Testis (tissue), 3 donors: ENCODE measurements around the gene VILL. TPM values are rescaled to one million over a fixed set of nuclear protein-coding genes. Genes with fewer than 3 reads are reported as not detected.

ENCODE experiments used
- DNase-seq: peaks from one replicate; pipeline ENCODE4 v3.0.0-alpha.2; 2019
- H3K27ac ChIP-seq, 2 donors: fragments of 200-600 bp; sonication (generic); one replicate each; pipeline ENCODE4 v1.5.1; 2019
- H3K27me3 ChIP-seq: fragments of 200-600 bp; sonication (generic); one replicate; pipeline ENCODE4 v1.5.1; 2019
- H3K36me3 ChIP-seq: fragments of 200-600 bp; sonication (generic); one replicate; pipeline ENCODE4 v1.5.1; 2017; ENCODE audit warnings: low read depth; ENCODE audit errors: missing control alignments
- H3K4me1 ChIP-seq: fragments of 200-600 bp; sonication (generic); one replicate; pipeline ENCODE4 v1.5.1; 2019
- H3K4me3 ChIP-seq, 2 donors: fragments of 200-600 bp; sonication (generic); one replicate each; pipeline ENCODE4 v1.5.1; 2017 to 2019
- H3K9me3 ChIP-seq: fragments of 200-600 bp; sonication (generic); one replicate; pipeline ENCODE4 v1.5.1; 2017
- POLR2A ChIP-seq: fragments of 450-650 bp; IDR thresholded peaks from one replicate; pipeline ENCODE4 v1.6.1; 2017; ENCODE audit warnings: antibody characterized with exemption, mild to moderate bottlenecking, moderate library complexity
- WGBS, 2 donors: methylation state at CpG; one replicate each; pipeline ENCODE4 v1.1.5; 2018; 5-methylcytosine and 5-hydroxymethylcytosine counted together
- intact Hi-C: fragments of 100-400 bp; cut with DNase I; formaldehyde crosslinking; loops from one replicate; pipeline ENCODE4 v1.15.1; 2023; ENCODE audit warnings: low total_unique reads
- polyA plus RNA-seq: library from polyadenylated mRNA; stranded (reverse); fragments of 350-450 nt; fragmentation: Illumina TruSeq; extraction: RNeasy Lipid Tissue Mini Kit (QIAGEN cat#74804); gene quantifications from one replicate; pipeline ENCODE4 v1.2.3, GENCODE V29; 2014; ENCODE audit warnings: low read depth, low replicate concordance; ENCODE audit not compliant: insufficient read depth
- total RNA-seq, 2 donors: library from RNA; depleted of rRNA; stranded (reverse); fragments of >200 nt; gene quantifications; one replicate each; pipeline ENCODE4 v1.2.3, GENCODE V29; 2016
- TF ChIP-seq, protein P1 (sequence below), 3 experiments: fragments of 450-650 bp in 2 of 3; fragments of 200-600 bp in 1 of 3; sonication (generic) in 1 of 3; IDR thresholded peaks; one replicate each; pipeline ENCODE4 v1.5.1; 2016 to 2019; ENCODE audit warnings: antibody characterized with exemption in 3 of 3, mild to moderate bottlenecking in 2 of 3, moderate library complexity in 1 of 3

VILL gene
- total and polyA plus RNA-seq, 3 donors from 2014 or later = 9.5 to 17.4 (median 16.3) TPM

DNA sequence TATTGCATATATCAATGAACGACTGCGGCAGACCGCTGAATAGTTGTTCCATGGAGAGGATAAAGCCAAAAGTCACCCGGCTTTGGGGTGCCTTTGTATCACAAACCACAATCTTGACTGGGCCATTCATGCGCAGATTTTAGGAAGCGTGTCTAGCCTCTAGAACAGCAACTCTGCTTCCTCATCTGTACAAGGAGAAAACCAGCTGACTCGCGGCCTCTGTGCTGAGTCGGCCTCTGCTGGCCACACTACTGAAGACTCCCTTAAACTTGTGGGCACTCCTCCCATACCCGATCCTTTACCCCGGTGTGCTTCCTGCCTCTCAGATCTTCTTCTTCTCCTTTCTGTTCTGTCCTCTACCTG is 49.3 kb downstream of the VILL start:
- Histone ChIP-seq H3K4me1 (peaks cover 12% of the 10 kb centered on the region), H3K27me3 (no peaks in the 10 kb centered on the region), H3K4me3 (peak overlapping the region; percentile 55 to 63), H3K36me3 (no peaks in the 10 kb centered on the region), H3K9me3 (no peaks in the 10 kb centered on the region), H3K27ac (peak overlapping the region; percentile 57 to 74)
- 17% methylated on average over 11 of the region's 11 CpGs for WGBS, 2 donors
- DNase-seq = peak; percentile 87
- no peak for TF ChIP-seq POLR2A
- TF ChIP-seq, protein P1, sequence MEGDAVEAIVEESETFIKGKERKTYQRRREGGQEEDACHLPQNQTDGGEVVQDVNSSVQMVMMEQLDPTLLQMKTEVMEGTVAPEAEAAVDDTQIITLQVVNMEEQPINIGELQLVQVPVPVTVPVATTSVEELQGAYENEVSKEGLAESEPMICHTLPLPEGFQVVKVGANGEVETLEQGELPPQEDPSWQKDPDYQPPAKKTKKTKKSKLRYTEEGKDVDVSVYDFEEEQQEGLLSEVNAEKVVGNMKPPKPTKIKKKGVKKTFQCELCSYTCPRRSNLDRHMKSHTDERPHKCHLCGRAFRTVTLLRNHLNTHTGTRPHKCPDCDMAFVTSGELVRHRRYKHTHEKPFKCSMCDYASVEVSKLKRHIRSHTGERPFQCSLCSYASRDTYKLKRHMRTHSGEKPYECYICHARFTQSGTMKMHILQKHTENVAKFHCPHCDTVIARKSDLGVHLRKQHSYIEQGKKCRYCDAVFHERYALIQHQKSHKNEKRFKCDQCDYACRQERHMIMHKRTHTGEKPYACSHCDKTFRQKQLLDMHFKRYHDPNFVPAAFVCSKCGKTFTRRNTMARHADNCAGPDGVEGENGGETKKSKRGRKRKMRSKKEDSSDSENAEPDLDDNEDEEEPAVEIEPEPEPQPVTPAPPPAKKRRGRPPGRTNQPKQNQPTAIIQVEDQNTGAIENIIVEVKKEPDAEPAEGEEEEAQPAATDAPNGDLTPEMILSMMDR (IDR thresholded peaks at IDR 0.05) = peak in 2 of 3 experiments; percentile 23 to 26
- intact Hi-C loops = no loop called here

DNA sequence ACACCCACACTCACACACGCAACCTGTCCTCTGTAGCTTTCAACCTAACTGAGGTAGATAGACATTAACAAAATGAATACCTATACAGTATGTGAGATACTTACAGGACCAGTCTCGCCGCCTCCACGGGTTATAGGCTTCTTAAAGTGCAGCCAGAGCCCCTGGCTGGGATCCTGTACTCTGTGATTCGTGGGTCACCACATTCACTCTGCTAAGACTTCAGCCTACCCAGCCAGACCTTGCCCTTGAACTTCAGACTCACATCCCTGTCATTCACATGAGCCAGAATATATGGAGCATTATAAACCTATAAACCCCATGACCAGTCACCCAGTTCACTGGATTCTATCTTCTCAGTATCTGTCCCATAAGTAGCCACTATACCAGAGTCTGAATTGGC is 49.8 kb downstream of the VILL start:
- H3K9me3 ChIP-seq = no peaks in the 10 kb centered on the region
- intact Hi-C loops = no loop called here
- H3K27ac ChIP-seq = peak overlapping the region; percentile 57 to 74
- DNase-seq = no peak
- H3K36me3 ChIP-seq = no peaks in the 10 kb centered on the region
- H3K4me1 ChIP-seq = peaks cover 12% of the 10 kb centered on the region
- WGBS, 2 donors = 47 to 66% methylated on average over 5 of the region's 5 CpGs
- no peaks in the 10 kb centered on the region for H3K27me3 ChIP-seq
- TF ChIP-seq, protein P1 (IDR thresholded peaks at IDR 0.05) = no peak
- no peak for TF ChIP-seq POLR2A
- peak overlapping the region in 1 of 2 donors; percentile 55 for H3K4me3 ChIP-seq

DNA sequence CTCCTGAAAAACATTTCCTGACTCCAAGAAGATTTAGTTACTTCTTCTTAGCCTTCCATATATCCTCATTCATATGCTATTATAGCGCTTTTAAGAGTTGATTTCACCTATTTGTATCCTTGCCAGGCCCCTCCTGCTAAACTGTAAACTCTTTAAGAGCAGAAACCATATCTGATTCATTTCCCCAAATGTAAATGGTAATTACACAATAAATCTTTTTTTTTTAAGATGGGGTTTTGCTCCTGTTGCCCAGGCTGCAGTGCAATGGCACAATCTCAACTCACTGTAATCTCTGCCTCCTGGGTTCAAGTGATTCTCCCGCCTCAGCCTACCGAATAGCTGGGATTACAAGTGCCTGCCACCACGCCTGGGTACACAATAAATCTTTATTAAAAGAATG is 52.9 kb downstream of the VILL start:
- H3K4me1 ChIP-seq = peaks cover 21% of the 10 kb centered on the region
- 77 to 87% methylated on average over 4 of the region's 4 CpGs for whole genome bisulfite sequencing, 2 donors
- TF ChIP-seq, protein P1 (IDR thresholded peaks at IDR 0.05) = no peak
- no peak for TF ChIP-seq POLR2A
- H3K4me3 ChIP-seq = no peak overlapping the region
- no peaks in the 10 kb centered on the region for H3K9me3 ChIP-seq
- intact Hi-C loops = no loop called here
- no peaks in the 10 kb centered on the region for H3K36me3 ChIP-seq
- no peak overlapping the region for H3K27ac ChIP-seq
- H3K27me3 ChIP-seq = no peaks in the 10 kb centered on the region
- no peak for DNase-seq

GRCh38 chr3:38046027-38046426 is 55.4 kb downstream of the VILL start:
- H3K27me3 ChIP-seq = no peaks in the 10 kb centered on the region
- no peaks in the 10 kb centered on the region for H3K36me3 ChIP-seq
- H3K27ac ChIP-seq = no peak overlapping the region
- 87 to 97% methylated on average over 4 of the region's 4 CpGs for WGBS, 2 donors
- no peak overlapping the region for H3K4me3 ChIP-seq
- no peak for DNase-seq
- H3K4me1 ChIP-seq = peaks cover 26% of the 10 kb centered on the region
- intact Hi-C loops = no loop called here
- no peaks in the 10 kb centered on the region for H3K9me3 ChIP-seq
- no peak for TF ChIP-seq POLR2A
- TF ChIP-seq, protein P1 (IDR thresholded peaks at IDR 0.05) = no peak

GRCh38 chr3:38046821-38047220 is 56.2 kb downstream of the VILL start:
- Histone ChIP-seq H3K36me3 (no peaks in the 10 kb centered on the region), H3K27me3 (no peaks in the 10 kb centered on the region), H3K4me3 (no peak overlapping the region), H3K27ac (peak overlapping the region in 1 of 2 donors; percentile 16), H3K9me3 (no peaks in the 10 kb centered on the region), H3K4me1 (peaks cover 26% of the 10 kb centered on the region)
- DNase-seq = no peak
- intact Hi-C loops = no loop called here
- WGBS, 2 donors = 99 to 100% methylated on average over 2 of the region's 2 CpGs
- TF ChIP-seq POLR2A = no peak
- TF ChIP-seq, protein P1 (IDR thresholded peaks at IDR 0.05) = no peak
